GM23248 (cell line): ENCODE data around the gene RAB11FIP5.

Experiments
- EZH2 ChIP-seq: fragments of 200-600 bp; sonication (generic); IDR thresholded peaks from 2 replicates; pipeline ENCODE4 v1.6.1; 2018; ENCODE audit warnings: antibody characterized with exemption, mild to moderate bottlenecking; ENCODE audit not compliant: insufficient read depth, poor library complexity, severe bottlenecking
- EZH2phosphoT487 ChIP-seq: fragments of 200-600 bp; sonication (generic); IDR thresholded peaks from 2 replicates; pipeline ENCODE4 v1.6.1; 2018; ENCODE audit warnings: antibody characterized with exemption, moderate library complexity, mild to moderate bottlenecking, low read depth; ENCODE audit not compliant: insufficient read depth

DNA sequence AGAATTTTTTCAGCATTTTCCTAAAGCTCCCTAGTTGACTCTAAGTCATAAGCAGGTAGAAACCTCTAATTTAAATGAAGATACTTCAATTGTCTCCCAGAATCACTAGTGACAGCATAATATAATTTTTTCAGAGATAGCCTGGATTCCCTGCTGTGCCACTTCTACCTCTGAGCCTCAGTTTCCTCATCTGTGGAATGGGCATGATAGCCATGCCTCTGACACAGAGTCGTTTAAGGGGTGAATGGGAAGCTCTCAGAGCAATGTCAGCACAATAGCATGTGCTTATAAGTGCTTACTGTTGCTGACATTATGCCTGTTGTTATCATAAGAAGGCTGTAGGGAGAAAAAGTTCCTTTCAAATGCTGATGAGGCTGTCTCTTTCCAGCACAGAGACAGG, 89.3 kb downstream of the RAB11FIP5 start:
- TF ChIP-seq EZH2phosphoT487 (no peak), EZH2 (no peak)
